Activated B cell treated with CpG ODN at 0.5 μM for 24 hours (primary cell): ENCODE results near the gene SLC5A1. TPM values are rescaled to one million over a fixed set of nuclear protein-coding genes. Genes with fewer than 3 reads are reported as not detected.
"Not testable (repeated sequence)": the region's sequence is repeated elsewhere in the genome, so short reads cannot be mapped to it uniquely, and the experiment has no call there.

Experiments used
- ATAC-seq: fragments of 200-7000 bp; cut with Tn5 transposase; one replicate; pipeline ENCODE4 v1.10.0; 2021; ENCODE audit warnings: low read depth, mild to moderate bottlenecking, moderate library complexity
- CTCF ChIA-PET: fragments of 350-600 bp; sonication (Branson Sonifier 250); formaldehyde crosslinking; loops from one replicate; lab custom pipeline; 2021; ENCODE audit warnings: antibody characterized with exemption; lab: Charles Lee
- POLR2A ChIA-PET: fragments of 350-600 bp; sonication (Branson Sonifier 250); formaldehyde crosslinking; loops from one replicate; lab custom pipeline; 2021; ENCODE audit warnings: antibody characterized with exemption; lab: Charles Lee
- DNase-seq: peaks from one replicate; pipeline ENCODE4 v3.0.0; 2022
- H3K27ac Mint-ChIP-seq: one replicate; pipeline ENCODE4 v1.8.0; 2020; ENCODE audit warnings: mixed read lengths
- H3K27me3 Mint-ChIP-seq: one replicate; pipeline ENCODE4 v1.8.0; 2021; ENCODE audit warnings: mixed read lengths
- H3K36me3 Mint-ChIP-seq: one replicate; pipeline ENCODE4 v1.8.0; 2021; ENCODE audit warnings: low read depth, mixed read lengths
- H3K4me1 Mint-ChIP-seq: one replicate; pipeline ENCODE4 v1.8.0; 2021; ENCODE audit warnings: mixed read lengths
- H3K4me3 Mint-ChIP-seq: one replicate; pipeline ENCODE4 v1.8.0; 2020; ENCODE audit warnings: mild to moderate bottlenecking, mixed read lengths
- H3K9me3 Mint-ChIP-seq: one replicate; pipeline ENCODE4 v1.8.0; 2020; ENCODE audit warnings: mixed read lengths
- intact Hi-C: fragments of 100-400 bp; cut with micrococcal nuclease; formaldehyde crosslinking; loops from one replicate; pipeline ENCODE4 v1.15.1; 2024
- total RNA-seq: library from RNA; stranded (reverse); gene quantifications from 2 replicates; pipeline ENCODE4 v1.2.3, GENCODE V29; 2022
- TF ChIP-seq, protein P1 (sequence below): fragments of 200-600 bp; IDR thresholded peaks from one replicate; pipeline ENCODE4 v1.8.0; 2022; ENCODE audit warnings: antibody characterized with exemption, mild to moderate bottlenecking

SLC5A1 gene
- total RNA-seq, 1 donor from 2014 or later = not detected

- Mint-ChIP-seq H3K36me3 (no peaks in the 10 kb centered on the region), H3K27me3 (peaks cover 2% of the 10 kb centered on the region), H3K27ac (no peak overlapping the region), H3K4me1 (no peaks in the 10 kb centered on the region), H3K9me3 (no peaks in the 10 kb centered on the region), H3K4me3 (no peak overlapping the region)
- TF ChIP-seq, protein P1, sequence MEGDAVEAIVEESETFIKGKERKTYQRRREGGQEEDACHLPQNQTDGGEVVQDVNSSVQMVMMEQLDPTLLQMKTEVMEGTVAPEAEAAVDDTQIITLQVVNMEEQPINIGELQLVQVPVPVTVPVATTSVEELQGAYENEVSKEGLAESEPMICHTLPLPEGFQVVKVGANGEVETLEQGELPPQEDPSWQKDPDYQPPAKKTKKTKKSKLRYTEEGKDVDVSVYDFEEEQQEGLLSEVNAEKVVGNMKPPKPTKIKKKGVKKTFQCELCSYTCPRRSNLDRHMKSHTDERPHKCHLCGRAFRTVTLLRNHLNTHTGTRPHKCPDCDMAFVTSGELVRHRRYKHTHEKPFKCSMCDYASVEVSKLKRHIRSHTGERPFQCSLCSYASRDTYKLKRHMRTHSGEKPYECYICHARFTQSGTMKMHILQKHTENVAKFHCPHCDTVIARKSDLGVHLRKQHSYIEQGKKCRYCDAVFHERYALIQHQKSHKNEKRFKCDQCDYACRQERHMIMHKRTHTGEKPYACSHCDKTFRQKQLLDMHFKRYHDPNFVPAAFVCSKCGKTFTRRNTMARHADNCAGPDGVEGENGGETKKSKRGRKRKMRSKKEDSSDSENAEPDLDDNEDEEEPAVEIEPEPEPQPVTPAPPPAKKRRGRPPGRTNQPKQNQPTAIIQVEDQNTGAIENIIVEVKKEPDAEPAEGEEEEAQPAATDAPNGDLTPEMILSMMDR = no peak
- ChIA-PET POLR2A (no interaction called here), CTCF (interaction anchor here (0.6 kb wide), 1 partner anchor 1789 kb away, joined by 3 read pairs; no protein-coding TSS in a partner anchor)
- ATAC-seq (no peak), DNase-seq (no peak)
- intact Hi-C loops = no loop called here
Observed at GRCh38 chr22:32132126-32132525, 89.1 kb downstream of the SLC5A1 start.

DNA sequence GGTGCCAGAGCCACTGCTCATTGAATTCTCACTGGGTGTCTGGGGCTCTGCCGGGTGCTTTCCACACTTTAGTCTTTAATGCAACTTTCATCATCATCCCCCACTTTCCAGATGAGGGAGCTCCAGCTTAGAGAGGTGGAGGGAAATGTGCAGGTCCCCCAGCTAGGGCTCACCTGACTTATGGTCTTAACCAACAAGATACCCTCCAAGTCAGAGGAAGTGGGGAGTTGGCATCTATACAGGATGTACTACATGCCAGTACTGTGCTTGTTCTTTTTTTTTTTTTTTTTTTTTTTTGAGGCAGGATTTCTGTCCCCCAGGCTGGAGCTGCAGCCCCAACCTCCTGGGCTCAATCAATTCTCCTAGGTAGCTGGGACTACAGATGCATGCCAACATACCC lies 89.7 kb downstream of the SLC5A1 start:
- CTCF ChIA-PET = no interaction called here
- intact Hi-C loops = no loop called here
- no peaks in the 10 kb centered on the region for H3K9me3 Mint-ChIP-seq
- no peak overlapping the region for H3K27ac Mint-ChIP-seq
- H3K27me3 Mint-ChIP-seq = peaks cover 2% of the 10 kb centered on the region
- POLR2A ChIA-PET = no interaction called here
- H3K4me1 Mint-ChIP-seq = peaks cover 5% of the 10 kb centered on the region
- TF ChIP-seq, protein P1 = no peak
- ATAC-seq = no peak
- H3K4me3 Mint-ChIP-seq = no peak overlapping the region
- DNase-seq = no peak
- H3K36me3 Mint-ChIP-seq = no peaks in the 10 kb centered on the region

DNA sequence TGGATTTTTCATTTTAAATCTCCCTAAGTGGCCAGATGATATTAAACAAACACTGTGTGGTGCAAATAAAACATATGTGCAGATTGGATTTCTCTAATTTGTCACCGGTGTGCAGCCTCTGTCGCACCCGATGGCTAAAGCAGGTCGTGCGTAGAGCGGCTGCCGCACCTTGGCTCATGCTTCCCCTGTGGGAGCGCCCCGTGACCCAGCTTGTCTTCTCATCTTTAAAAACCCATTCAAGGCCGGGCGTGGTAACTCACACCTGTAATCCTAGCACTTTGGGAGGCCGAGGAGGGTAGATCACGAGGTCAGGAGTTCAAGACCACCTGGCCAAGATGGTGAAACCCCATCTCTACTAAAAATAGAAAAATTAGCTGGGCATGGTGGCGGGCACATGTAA lies 91.7 kb downstream of the SLC5A1 start:
- ATAC-seq, CTCF ChIA-PET, H3K27ac Mint-ChIP-seq, H3K9me3 Mint-ChIP-seq, H3K4me3 Mint-ChIP-seq, H3K27me3 Mint-ChIP-seq, DNase-seq, POLR2A ChIA-PET, H3K36me3 Mint-ChIP-seq: not testable (repeated sequence)
- H3K4me1 Mint-ChIP-seq = peaks cover 11% of the 10 kb centered on the region
- intact Hi-C loops = loop anchor here (5.0 kb wide), 1 partner anchor 273 kb away; no protein-coding TSS in a partner anchor

GRCh38 chr22:32135958-32136357 lies 92.9 kb downstream of the SLC5A1 start:
- intact Hi-C loops = loop anchor here (5.0 kb wide), 1 partner anchor 271 kb away; no protein-coding TSS in a partner anchor
- H3K4me3 Mint-ChIP-seq, ATAC-seq, H3K27ac Mint-ChIP-seq, H3K27me3 Mint-ChIP-seq, H3K9me3 Mint-ChIP-seq, CTCF ChIA-PET, H3K36me3 Mint-ChIP-seq, DNase-seq, POLR2A ChIA-PET: not testable (repeated sequence)
- H3K4me1 Mint-ChIP-seq = peaks cover 11% of the 10 kb centered on the region

DNA sequence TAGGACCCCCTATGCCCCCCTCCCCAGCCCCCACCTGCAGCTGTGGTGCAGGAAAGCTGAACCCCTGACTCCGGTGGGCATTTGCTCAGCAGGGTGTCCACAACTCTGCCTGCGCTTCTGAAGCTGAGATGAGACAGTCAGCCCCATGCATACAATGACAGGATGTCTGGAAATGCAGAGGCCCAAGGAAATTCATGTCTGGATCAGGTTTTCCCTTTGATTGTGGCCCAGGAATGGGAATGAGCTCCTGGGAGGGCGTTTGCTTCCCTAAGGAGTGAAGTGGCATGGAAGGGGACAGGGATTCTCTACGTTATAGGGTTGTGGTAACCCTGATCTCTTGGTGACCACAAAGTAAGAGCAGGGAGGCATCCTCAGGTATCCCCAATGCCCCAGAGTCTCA lies 93.8 kb downstream of the SLC5A1 start:
- H3K9me3 Mint-ChIP-seq, H3K27ac Mint-ChIP-seq, DNase-seq, POLR2A ChIA-PET, H3K36me3 Mint-ChIP-seq, ATAC-seq, CTCF ChIA-PET, H3K27me3 Mint-ChIP-seq, H3K4me3 Mint-ChIP-seq: not testable (repeated sequence)
- H3K4me1 Mint-ChIP-seq = peaks cover 11% of the 10 kb centered on the region
- intact Hi-C loops = loop anchor here (1.0 to 5.0 kb wide), 2 partner anchors 270 to 338 kb away; no protein-coding TSS in a partner anchor

GRCh38 chr22:32137731-32138324 lies 94.8 kb downstream of the SLC5A1 start:
- H3K27me3 Mint-ChIP-seq, H3K36me3 Mint-ChIP-seq, H3K9me3 Mint-ChIP-seq, CTCF ChIA-PET, DNase-seq: not testable (repeated sequence)
- peak; percentile 63 for ATAC-seq
- Mint-ChIP-seq H3K27ac (peak overlapping the region; percentile 75), H3K4me1 (peaks cover 11% of the 10 kb centered on the region), H3K4me3 (peak overlapping the region; percentile 85)
- intact Hi-C loops = loop anchor here (1.0 to 5.0 kb wide), 2 partner anchors 269 to 337 kb away; no protein-coding TSS in a partner anchor
- POLR2A ChIA-PET = interaction anchor here (0.7 kb wide), 1 partner anchor 337 kb away, joined by 3 read pairs; the partner anchor contains the start of gene FBXO7

GRCh38 chr22:32138576-32138975 lies 95.5 kb downstream of the SLC5A1 start:
- DNase-seq, ATAC-seq, H3K36me3 Mint-ChIP-seq, CTCF ChIA-PET, H3K27me3 Mint-ChIP-seq, H3K27ac Mint-ChIP-seq, H3K9me3 Mint-ChIP-seq: not testable (repeated sequence)
- Mint-ChIP-seq H3K4me1 (peaks cover 11% of the 10 kb centered on the region), H3K4me3 (peak overlapping the region; percentile 85)
- POLR2A ChIA-PET = interaction anchor here (0.7 kb wide), 1 partner anchor 336 kb away, joined by 5 read pairs; the partner anchor contains the start of gene FBXO7
- intact Hi-C loops = loop anchor here (5.0 kb wide), 1 partner anchor 269 kb away; no protein-coding TSS in a partner anchor

- H3K4me3 Mint-ChIP-seq, POLR2A ChIA-PET, H3K27ac Mint-ChIP-seq, ATAC-seq, intact Hi-C loops, CTCF ChIA-PET, H3K36me3 Mint-ChIP-seq, H3K9me3 Mint-ChIP-seq, DNase-seq, H3K27me3 Mint-ChIP-seq: not testable (repeated sequence)
- peaks cover 24% of the 10 kb centered on the region for H3K4me1 Mint-ChIP-seq
Observed at GRCh38 chr22:32140688-32141087, 97.6 kb downstream of the SLC5A1 start.
